Parathyroid adenoma (tissue), 2 donors: ENCODE data around the gene ARHGAP42.

Experiments used
- H2AFZ ChIP-seq: fragments of 300-600 bp; sonication (generic); one replicate; pipeline ENCODE4 v1.7.0; 2017; ENCODE audit warnings: antibody characterized with exemption, mild to moderate bottlenecking
- H3K27ac ChIP-seq: fragments of 300-600 bp; sonication (generic); one replicate; pipeline ENCODE4 v1.7.0; 2017
- H3K27me3 ChIP-seq: fragments of 300-600 bp; sonication (generic); one replicate; pipeline ENCODE4 v1.7.0; 2017; ENCODE audit warnings: low read length; ENCODE audit not compliant: control insufficient read depth, insufficient read depth
- H3K36me3 ChIP-seq: fragments of 300-600 bp; sonication (generic); one replicate; pipeline ENCODE4 v1.7.0; 2017; ENCODE audit warnings: low read length; ENCODE audit not compliant: control insufficient read depth, insufficient read depth
- H3K4me1 ChIP-seq: fragments of 300-600 bp; sonication (generic); one replicate; pipeline ENCODE4 v1.7.0; 2017; ENCODE audit warnings: control low read depth
- H3K4me2 ChIP-seq: fragments of 300-600 bp; sonication (generic); one replicate; pipeline ENCODE4 v1.7.0; 2017; ENCODE audit warnings: low read length
- H3K4me3 ChIP-seq: fragments of 300-600 bp; sonication (generic); one replicate; pipeline ENCODE4 v1.7.0; 2017; ENCODE audit warnings: low read depth, low read length
- H3K79me2 ChIP-seq: fragments of 300-600 bp; sonication (generic); one replicate; pipeline ENCODE4 v1.7.0; 2017; ENCODE audit warnings: control low read depth
- H3K9ac ChIP-seq: fragments of 300-600 bp; sonication (generic); one replicate; pipeline ENCODE4 v1.7.0; 2017; ENCODE audit warnings: mild to moderate bottlenecking
- H3K9me3 ChIP-seq: fragments of 300-600 bp; sonication (generic); one replicate; pipeline ENCODE4 v1.7.0; 2017; ENCODE audit warnings: low read length; ENCODE audit not compliant: control insufficient read depth
- CTCF ChIP-seq: fragments of 300-600 bp; sonication (generic); IDR thresholded peaks from one replicate; pipeline ENCODE4 v1.7.0; 2017; ENCODE audit warnings: antibody characterized with exemption, mild to moderate bottlenecking
- donor health status: primary hyperparathyroidism.

Gene ARHGAP42

DNA sequence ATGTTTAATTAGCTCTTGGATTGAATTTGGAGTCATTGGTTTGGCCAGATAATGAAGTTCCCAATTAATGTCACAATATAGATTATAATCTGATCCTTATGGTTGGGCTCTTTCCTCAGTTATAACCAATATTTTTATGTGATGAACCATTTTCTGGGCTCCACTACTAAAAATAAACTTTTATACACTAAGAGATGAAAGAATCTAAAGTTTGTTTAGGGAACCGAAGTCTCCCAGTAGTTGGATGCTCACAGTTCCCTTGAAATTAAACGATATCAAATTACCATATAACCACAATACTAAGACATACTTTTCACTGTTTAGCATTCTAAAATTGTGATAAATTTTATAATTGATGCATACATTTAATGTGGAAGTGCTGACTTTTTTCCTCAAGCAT, 47.0 kb upstream of the ARHGAP42 start:
- Histone ChIP-seq H3K27me3 (no peaks in the 10 kb centered on the region), H3K4me1 (no peaks in the 10 kb centered on the region), H3K79me2 (no peaks in the 10 kb centered on the region), H3K9ac (no peak overlapping the region), H3K27ac (no peak overlapping the region), H3K9me3 (no peaks in the 10 kb centered on the region), H3K4me3 (no peak overlapping the region), H3K4me2 (no peak overlapping the region), H2AFZ (no peak overlapping the region), H3K36me3 (no peaks in the 10 kb centered on the region)
- TF ChIP-seq CTCF = no peak

DNA sequence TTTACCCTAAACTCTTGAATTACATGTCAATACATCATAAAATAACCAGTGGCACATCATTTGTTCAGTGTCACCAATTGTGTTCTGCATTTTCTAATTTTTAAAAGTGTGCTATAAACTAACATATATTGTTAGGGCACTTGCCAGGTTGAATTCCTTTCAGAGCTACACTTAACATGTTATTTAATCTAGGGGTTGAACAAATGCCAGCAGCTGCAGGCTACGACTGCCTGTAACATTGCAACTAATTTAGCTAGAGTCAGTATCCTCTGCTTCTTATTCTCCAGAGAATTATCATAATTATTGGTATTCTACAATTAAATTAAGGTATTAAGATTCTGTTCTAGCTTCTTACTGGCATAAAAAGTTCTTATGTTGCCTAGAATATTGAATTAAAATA, 46.4 kb upstream of the ARHGAP42 start:
- Histone ChIP-seq H3K4me2 (no peak overlapping the region), H3K27ac (no peak overlapping the region), H3K79me2 (no peaks in the 10 kb centered on the region), H2AFZ (no peak overlapping the region), H3K36me3 (no peaks in the 10 kb centered on the region), H3K4me1 (no peaks in the 10 kb centered on the region), H3K9me3 (no peaks in the 10 kb centered on the region), H3K27me3 (no peaks in the 10 kb centered on the region), H3K4me3 (no peak overlapping the region), H3K9ac (no peak overlapping the region)
- TF ChIP-seq CTCF = no peak

DNA sequence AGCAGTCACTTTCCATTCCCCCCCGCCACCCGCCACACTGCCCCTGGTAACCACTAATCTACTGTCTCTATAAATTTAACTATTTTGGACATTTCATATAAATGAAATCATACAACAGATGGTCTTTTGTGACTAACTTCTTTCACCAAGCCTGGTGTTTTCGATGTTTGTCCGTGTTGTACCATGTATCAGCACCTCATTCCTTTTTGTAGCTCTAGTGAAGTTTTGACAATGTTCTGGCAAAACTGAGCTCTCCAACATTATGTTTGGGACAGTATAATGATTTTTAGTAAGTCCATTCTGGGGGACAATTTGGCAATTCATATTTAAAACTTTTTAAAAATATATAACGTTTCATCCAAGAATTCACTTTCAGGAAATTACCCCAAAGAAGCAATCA, 45.6 kb upstream of the ARHGAP42 start:
- no peaks in the 10 kb centered on the region for H3K79me2 ChIP-seq

DNA sequence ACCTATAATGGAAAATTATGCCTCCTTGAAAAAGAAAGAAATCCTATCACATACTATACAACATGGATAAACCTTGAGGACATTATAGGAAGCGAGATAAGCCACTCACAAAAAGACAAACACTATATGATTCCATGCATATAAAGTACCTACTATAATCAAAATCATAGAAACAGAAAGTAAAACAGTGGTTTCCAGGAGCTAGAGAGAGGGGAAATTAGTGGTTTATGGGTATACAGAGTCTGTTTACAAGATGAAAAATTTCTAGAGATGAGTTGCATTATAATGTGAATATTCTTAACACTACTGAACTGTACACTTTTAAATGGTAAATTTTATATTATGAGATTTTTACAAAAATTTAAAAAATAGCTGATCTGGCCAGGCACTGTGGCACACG, 40.5 kb upstream of the ARHGAP42 start:
- H3K9me3 ChIP-seq = no peaks in the 10 kb centered on the region
- H3K27ac ChIP-seq = no peak overlapping the region
- H2AFZ ChIP-seq = no peak overlapping the region
- no peak overlapping the region for H3K4me2 ChIP-seq
- H3K4me3 ChIP-seq = no peak overlapping the region
- TF ChIP-seq CTCF = no peak
- no peaks in the 10 kb centered on the region for H3K27me3 ChIP-seq
- no peak overlapping the region for H3K9ac ChIP-seq
- no peaks in the 10 kb centered on the region for H3K36me3 ChIP-seq
- no peaks in the 10 kb centered on the region for H3K4me1 ChIP-seq
- H3K79me2 ChIP-seq = no peaks in the 10 kb centered on the region

More for the DNA sequence above, 45.6 kb upstream of the ARHGAP42 start:
- Histone ChIP-seq H3K9ac (no peak overlapping the region), H3K4me3 (no peak overlapping the region), H2AFZ (no peak overlapping the region), H3K36me3 (no peaks in the 10 kb centered on the region), H3K27ac (no peak overlapping the region), H3K4me2 (no peak overlapping the region), H3K9me3 (no peaks in the 10 kb centered on the region), H3K4me1 (no peaks in the 10 kb centered on the region), H3K27me3 (no peaks in the 10 kb centered on the region)
- no peak for TF ChIP-seq CTCF

DNA sequence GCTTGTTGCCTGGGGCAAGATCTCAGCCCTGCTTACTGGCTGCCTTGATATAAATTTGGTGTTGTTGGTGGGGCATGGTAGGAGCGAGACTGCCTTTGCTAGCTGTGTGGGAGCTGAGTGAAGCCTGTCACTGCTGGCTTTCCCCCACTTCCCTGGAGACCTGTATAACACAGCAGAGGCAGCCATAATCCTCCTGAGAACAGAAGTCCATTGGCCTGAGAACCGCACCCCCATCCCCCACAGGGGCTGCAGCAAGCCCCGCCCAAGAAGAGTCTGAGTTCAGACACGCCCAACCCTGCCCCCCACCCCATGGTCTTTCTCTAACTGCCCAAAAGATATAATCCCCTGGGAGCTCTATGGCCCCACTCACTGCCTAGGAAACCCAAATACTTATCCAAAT, 39.2 kb upstream of the ARHGAP42 start:
- Histone ChIP-seq H3K4me3 (no peak overlapping the region), H3K4me1 (no peaks in the 10 kb centered on the region), H3K36me3 (no peaks in the 10 kb centered on the region), H3K79me2 (no peaks in the 10 kb centered on the region), H2AFZ (no peak overlapping the region), H3K27me3 (no peaks in the 10 kb centered on the region), H3K4me2 (no peak overlapping the region), H3K9me3 (no peaks in the 10 kb centered on the region), H3K9ac (no peak overlapping the region), H3K27ac (no peak overlapping the region)
- TF ChIP-seq CTCF = no peak
